Endothelial cell (in vitro differentiated cells): ENCODE results near the gene SENP6. TPM values are rescaled to one million over a fixed set of nuclear protein-coding genes. Genes with fewer than 3 reads are reported as not detected.
"Not testable (repeated sequence)": the region's sequence is repeated elsewhere in the genome, so short reads cannot be mapped to it uniquely, and the experiment has no call there.

Source experiments
- DNase-seq: peaks from one replicate; pipeline ENCODE4 v3.0.0; 2021; ENCODE audit warnings: low spot score
- H3K27ac Mint-ChIP-seq: one replicate; pipeline ENCODE4 v1.8.0; 2021; ENCODE audit warnings: mixed read lengths, inconsistent platforms; ENCODE audit not compliant: unreplicated experiment
- H3K27me3 Mint-ChIP-seq: one replicate; pipeline ENCODE4 v1.8.0; 2021; ENCODE audit warnings: mild to moderate bottlenecking, moderate library complexity, mixed read lengths, inconsistent platforms; ENCODE audit not compliant: unreplicated experiment
- H3K36me3 Mint-ChIP-seq: one replicate; pipeline ENCODE4 v1.8.0; 2021; ENCODE audit warnings: mild to moderate bottlenecking, low read depth, mixed read lengths, inconsistent platforms; ENCODE audit not compliant: unreplicated experiment
- H3K4me1 Mint-ChIP-seq: one replicate; pipeline ENCODE4 v1.8.0; 2021; ENCODE audit warnings: mild to moderate bottlenecking, mixed read lengths, inconsistent platforms; ENCODE audit not compliant: unreplicated experiment
- H3K4me3 Mint-ChIP-seq: one replicate; pipeline ENCODE4 v1.8.0; 2021; ENCODE audit warnings: mild to moderate bottlenecking, mixed read lengths, inconsistent platforms; ENCODE audit not compliant: unreplicated experiment
- H3K9me3 Mint-ChIP-seq: one replicate; pipeline ENCODE4 v1.8.0; 2021; ENCODE audit warnings: mixed read lengths, inconsistent platforms; ENCODE audit not compliant: unreplicated experiment
- total RNA-seq: library from RNA; stranded (reverse); fragmentation: NEBNext Ultra II Directional; extraction: Animal tissue kit (Norgen Biotek cat#: 25700); gene quantifications from one replicate; pipeline ENCODE4 v1.2.1, GENCODE V29; 2021; ENCODE audit not compliant: unreplicated experiment
- TF ChIP-seq, protein P1 (sequence below): fragments of 200-600 bp; sonication (generic); IDR thresholded peaks from one replicate; pipeline ENCODE4 v1.5.0; 2021; ENCODE audit warnings: antibody characterized with exemption; ENCODE audit not compliant: unreplicated experiment

Gene SENP6
- total RNA-seq, 1 donor from 2014 or later: 135 TPM

- peaks cover 1% of the 10 kb centered on the region for H3K27me3 Mint-ChIP-seq
- H3K4me1 Mint-ChIP-seq: no peaks in the 10 kb centered on the region
- peaks cover 3% of the 10 kb centered on the region for H3K36me3 Mint-ChIP-seq
- H3K4me3 Mint-ChIP-seq: peak overlapping the region; percentile 1
- H3K9me3 Mint-ChIP-seq: no peaks in the 10 kb centered on the region
- H3K27ac Mint-ChIP-seq: no peak overlapping the region
- no peak for DNase-seq
- TF ChIP-seq, protein P1, sequence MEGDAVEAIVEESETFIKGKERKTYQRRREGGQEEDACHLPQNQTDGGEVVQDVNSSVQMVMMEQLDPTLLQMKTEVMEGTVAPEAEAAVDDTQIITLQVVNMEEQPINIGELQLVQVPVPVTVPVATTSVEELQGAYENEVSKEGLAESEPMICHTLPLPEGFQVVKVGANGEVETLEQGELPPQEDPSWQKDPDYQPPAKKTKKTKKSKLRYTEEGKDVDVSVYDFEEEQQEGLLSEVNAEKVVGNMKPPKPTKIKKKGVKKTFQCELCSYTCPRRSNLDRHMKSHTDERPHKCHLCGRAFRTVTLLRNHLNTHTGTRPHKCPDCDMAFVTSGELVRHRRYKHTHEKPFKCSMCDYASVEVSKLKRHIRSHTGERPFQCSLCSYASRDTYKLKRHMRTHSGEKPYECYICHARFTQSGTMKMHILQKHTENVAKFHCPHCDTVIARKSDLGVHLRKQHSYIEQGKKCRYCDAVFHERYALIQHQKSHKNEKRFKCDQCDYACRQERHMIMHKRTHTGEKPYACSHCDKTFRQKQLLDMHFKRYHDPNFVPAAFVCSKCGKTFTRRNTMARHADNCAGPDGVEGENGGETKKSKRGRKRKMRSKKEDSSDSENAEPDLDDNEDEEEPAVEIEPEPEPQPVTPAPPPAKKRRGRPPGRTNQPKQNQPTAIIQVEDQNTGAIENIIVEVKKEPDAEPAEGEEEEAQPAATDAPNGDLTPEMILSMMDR: no peak
Observed at GRCh38 chr6:75566137-75566767, 35.4 kb upstream of the SENP6 start.

GRCh38 chr6:75568100-75568499, 33.6 kb upstream of the SENP6 start:
- no peaks in the 10 kb centered on the region for H3K9me3 Mint-ChIP-seq
- peaks cover 1% of the 10 kb centered on the region for H3K27me3 Mint-ChIP-seq

DNA sequence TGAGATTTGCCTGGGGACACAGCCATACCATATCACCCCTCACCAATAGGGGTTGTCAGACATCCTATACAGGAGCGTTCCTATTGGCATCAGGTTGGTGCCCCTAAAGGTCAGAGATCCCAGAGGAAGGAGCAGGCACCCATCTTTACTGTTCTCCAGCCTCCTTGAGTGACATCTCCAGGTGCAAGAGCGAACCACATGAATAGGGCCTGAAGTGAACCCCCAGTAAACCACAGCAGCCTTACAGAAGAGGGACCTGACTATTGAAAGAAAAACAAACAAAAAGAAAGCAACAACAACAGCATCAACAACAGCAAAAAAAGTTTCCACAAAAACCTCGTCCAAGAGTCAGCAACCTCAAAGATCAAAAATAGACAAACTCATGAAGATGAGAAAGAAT, 32.7 kb upstream of the SENP6 start:
- Mint-ChIP-seq H3K27me3 (peaks cover 1% of the 10 kb centered on the region), H3K4me1 (no peaks in the 10 kb centered on the region), H3K27ac (no peak overlapping the region), H3K4me3 (no peak overlapping the region), H3K36me3 (peaks cover 3% of the 10 kb centered on the region), H3K9me3 (no peaks in the 10 kb centered on the region)
- no peak for DNase-seq
- TF ChIP-seq, protein P1: no peak

More at GRCh38 chr6:75568100-75568499, 33.6 kb upstream of the SENP6 start:
- H3K4me3 Mint-ChIP-seq: no peak overlapping the region
- TF ChIP-seq, protein P1: no peak
- H3K36me3 Mint-ChIP-seq: peaks cover 3% of the 10 kb centered on the region
- DNase-seq: no peak
- no peaks in the 10 kb centered on the region for H3K4me1 Mint-ChIP-seq
- no peak overlapping the region for H3K27ac Mint-ChIP-seq

- DNase-seq, H3K27ac Mint-ChIP-seq, H3K9me3 Mint-ChIP-seq, H3K36me3 Mint-ChIP-seq, H3K4me1 Mint-ChIP-seq, H3K4me3 Mint-ChIP-seq, H3K27me3 Mint-ChIP-seq: not testable (repeated sequence)
Observed at GRCh38 chr6:75570671-75571070, 31.0 kb upstream of the SENP6 start.

- H3K4me3 Mint-ChIP-seq: no peak overlapping the region
- DNase-seq: no peak
- TF ChIP-seq, protein P1: no peak
- H3K9me3 Mint-ChIP-seq: no peaks in the 10 kb centered on the region
- no peaks in the 10 kb centered on the region for H3K4me1 Mint-ChIP-seq
- no peak overlapping the region for H3K27ac Mint-ChIP-seq
- H3K36me3 Mint-ChIP-seq: no peaks in the 10 kb centered on the region
- peaks cover 1% of the 10 kb centered on the region for H3K27me3 Mint-ChIP-seq
Observed at GRCh38 chr6:75572072-75572471, 29.6 kb upstream of the SENP6 start.
